WERI-Rb-1 (cell line): Measurements from ENCODE around the gene SMC5.

Source experiments
- DNase-seq: peaks from one replicate; pipeline ENCODE4 v3.0.0-alpha.2; 2020
- H3K27ac ChIP-seq: fragments of 250-450 bp; sonication (Bioruptor Pico); 2 replicates; pipeline ENCODE4 v1.5.1; 2020; ENCODE audit warnings: mild to moderate bottlenecking, moderate library complexity
- H3K27me3 ChIP-seq: fragments of 250-450 bp; sonication (Bioruptor Pico); 2 replicates; pipeline ENCODE4 v1.5.1; 2021; ENCODE audit warnings: mild to moderate bottlenecking, low read depth, moderate library complexity; ENCODE audit not compliant: insufficient read depth, severe bottlenecking
- H3K36me3 ChIP-seq: fragments of 250-450 bp; sonication (Bioruptor Pico); 2 replicates; pipeline ENCODE4 v1.5.1; 2020; ENCODE audit warnings: mild to moderate bottlenecking, moderate library complexity
- H3K4me3 ChIP-seq: 2 replicates; pipeline ENCODE4 v1.5.1; 2011; ENCODE audit warnings: low read depth, mild to moderate bottlenecking, control low read depth, low read length
- H3K9me3 ChIP-seq: fragments of 250-450 bp; sonication (Bioruptor Pico); 2 replicates; pipeline ENCODE4 v1.5.1; 2021; ENCODE audit warnings: mild to moderate bottlenecking, moderate library complexity; ENCODE audit not compliant: severe bottlenecking
- CTCF ChIP-seq: IDR thresholded peaks from 2 replicates; pipeline ENCODE4 v1.5.1; 2011; ENCODE audit warnings: low read depth, mild to moderate bottlenecking, control low read depth, inconsistent platforms, low read length

The SMC5 gene

DNA sequence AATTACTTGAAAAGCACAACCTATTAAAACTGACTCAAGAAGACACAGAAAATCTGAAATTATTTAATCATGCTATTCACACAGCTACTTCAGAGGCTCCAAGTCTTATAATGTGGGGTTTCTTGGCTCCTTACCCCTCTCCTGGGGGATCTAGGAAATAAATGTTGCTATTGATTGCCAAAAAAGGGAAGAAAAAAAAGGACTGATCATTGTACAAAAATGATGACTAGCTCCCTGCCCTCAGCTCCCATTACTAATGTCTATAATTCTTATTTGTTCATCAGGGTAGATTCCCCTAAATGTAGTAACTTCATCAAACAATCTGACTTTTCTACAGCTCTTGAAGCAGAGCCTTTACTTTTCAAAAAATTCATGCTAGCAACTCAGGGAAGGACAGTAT, 3.3 kb upstream of the SMC5 start:
- H3K36me3 ChIP-seq = peaks cover 8% of the 10 kb centered on the region
- no peaks in the 10 kb centered on the region for H3K9me3 ChIP-seq
- no peak overlapping the region for H3K27ac ChIP-seq
- TF ChIP-seq CTCF = no peak
- DNase-seq = no peak
- no peaks in the 10 kb centered on the region for H3K27me3 ChIP-seq
- H3K4me3 ChIP-seq = no peak overlapping the region

- no peak for DNase-seq
- peaks cover 14% of the 10 kb centered on the region for H3K36me3 ChIP-seq
- no peak overlapping the region for H3K4me3 ChIP-seq
- H3K27ac ChIP-seq = no peak overlapping the region; the same call in 1 of the 2 replicates
- no peaks in the 10 kb centered on the region for H3K27me3 ChIP-seq
- no peak for TF ChIP-seq CTCF
- H3K9me3 ChIP-seq = no peaks in the 10 kb centered on the region
These were observed 2.6 kb upstream of the SMC5 start for GRCh38 chr9:70256123-70256551.

DNA sequence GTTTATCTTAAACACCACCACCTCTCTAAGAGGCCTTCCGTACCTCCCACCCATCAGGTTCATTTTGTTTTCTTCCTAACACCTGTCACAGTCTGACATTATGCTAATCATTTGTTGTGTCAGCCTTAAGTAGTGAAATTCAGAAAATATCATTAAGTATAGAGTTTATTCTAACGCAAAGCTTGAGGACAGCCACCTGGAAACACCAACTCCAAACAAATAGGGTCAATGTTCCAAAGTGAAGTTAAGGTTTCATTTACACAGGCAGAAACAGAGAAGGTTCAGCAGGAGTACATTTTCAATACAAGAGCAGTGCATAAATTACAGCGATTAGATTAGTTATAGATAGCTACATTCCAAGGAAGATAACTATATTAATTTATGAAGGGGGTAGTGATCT, 1.3 kb upstream of the SMC5 start:
- Histone ChIP-seq H3K4me3 (peak overlapping the region; percentile 79), H3K27ac (peak overlapping the region; percentile 92)

GRCh38 chr9:70257991-70258691, 637 bp upstream of the SMC5 start:
- DNase-seq = peak; percentile 59
- Histone ChIP-seq H3K36me3 (peaks cover 33% of the 10 kb centered on the region), H3K27me3 (no peaks in the 10 kb centered on the region), H3K4me3 (peak overlapping the region; percentile 79), H3K9me3 (no peaks in the 10 kb centered on the region), H3K27ac (peak overlapping the region; percentile 92)
- no peak for TF ChIP-seq CTCF

More for the DNA sequence above, 1.3 kb upstream of the SMC5 start:
- Histone ChIP-seq H3K9me3 (no peaks in the 10 kb centered on the region), H3K27me3 (no peaks in the 10 kb centered on the region), H3K36me3 (peaks cover 28% of the 10 kb centered on the region)
- no peak for DNase-seq
- no peak for TF ChIP-seq CTCF

DNA sequence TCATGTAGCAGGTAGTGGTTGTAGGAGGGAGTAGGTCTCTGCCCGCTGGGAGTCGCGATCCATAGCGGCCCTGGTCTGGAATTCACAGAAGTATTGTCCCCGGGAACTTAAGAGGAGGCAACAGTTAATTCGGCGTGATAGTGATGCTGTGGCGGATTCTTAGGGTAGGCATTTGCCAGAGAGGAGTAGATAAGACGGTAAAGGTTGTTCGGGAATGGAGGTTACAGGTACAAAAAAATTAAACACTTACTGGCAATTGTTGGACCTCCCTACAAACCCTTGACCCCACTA, 679 bp downstream of the SMC5 start:
- peaks cover 41% of the 10 kb centered on the region for H3K36me3 ChIP-seq
- H3K4me3 ChIP-seq = peak overlapping the region; percentile 79
- H3K9me3 ChIP-seq = no peaks in the 10 kb centered on the region
- TF ChIP-seq CTCF = no peak
- peak overlapping the region; percentile 92 for H3K27ac ChIP-seq
- no peak for DNase-seq
- no peaks in the 10 kb centered on the region for H3K27me3 ChIP-seq

DNA sequence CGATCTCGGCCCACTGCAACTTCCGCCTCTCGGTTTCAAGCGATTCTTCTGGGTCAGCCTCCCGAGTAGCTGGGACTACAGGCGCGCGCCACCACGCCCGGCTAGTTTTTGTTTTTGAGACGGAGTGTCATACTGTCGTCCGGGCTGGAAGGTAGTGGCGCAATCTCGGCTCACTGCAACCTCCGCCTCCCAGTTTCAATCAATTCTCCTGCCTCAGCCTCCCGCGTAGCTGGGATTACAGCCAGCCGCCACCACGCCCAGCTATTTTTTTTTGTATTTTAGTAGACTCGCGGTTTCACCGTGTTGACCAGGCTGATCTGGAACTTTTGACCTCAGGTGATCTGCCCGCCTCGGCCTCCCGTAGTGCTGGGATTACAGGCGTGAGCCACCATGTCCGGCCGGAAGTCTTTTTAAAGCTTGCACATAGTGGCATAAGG, 1.2 kb downstream of the SMC5 start:
- no peak for TF ChIP-seq CTCF
- Histone ChIP-seq H3K27me3 (no peaks in the 10 kb centered on the region), H3K9me3 (no peaks in the 10 kb centered on the region), H3K27ac (no peak overlapping the region), H3K4me3 (peak overlapping the region; percentile 79), H3K36me3 (peaks cover 47% of the 10 kb centered on the region)
- no peak for DNase-seq
